GM21367 (cell line): ENCODE measurements around the gene BACE1.

ENCODE experiments used
- ATAC-seq: cut with Tn5 transposase; IDR thresholded peaks from one replicate; pipeline ENCODE4 v1.9.1; 2021; ENCODE audit not compliant: unreplicated experiment

Gene BACE1

GRCh38 chr11:117313091-117313490 is 3.0 kb downstream of the BACE1 start:
- ATAC-seq = no peak

DNA sequence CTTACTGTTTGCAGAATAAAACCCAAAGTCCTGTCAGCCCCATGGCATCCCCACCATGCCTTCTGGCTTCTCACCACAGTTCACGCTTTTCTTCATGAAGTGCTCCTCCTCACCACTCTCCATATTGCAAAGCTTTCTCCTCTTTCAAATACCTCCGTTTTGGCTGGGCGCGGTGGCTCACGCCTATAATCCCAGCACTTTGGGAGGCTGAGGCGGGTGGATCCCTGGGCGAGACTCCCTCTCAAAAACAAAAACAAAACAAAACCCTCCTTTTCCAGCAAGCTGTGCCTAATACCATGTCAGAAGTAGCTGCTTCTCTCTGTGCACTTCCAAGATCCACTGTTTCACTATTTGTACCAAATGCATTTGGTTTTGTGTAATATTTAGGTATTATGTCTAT is 6.7 kb downstream of the BACE1 start:
- no peak for ATAC-seq

DNA sequence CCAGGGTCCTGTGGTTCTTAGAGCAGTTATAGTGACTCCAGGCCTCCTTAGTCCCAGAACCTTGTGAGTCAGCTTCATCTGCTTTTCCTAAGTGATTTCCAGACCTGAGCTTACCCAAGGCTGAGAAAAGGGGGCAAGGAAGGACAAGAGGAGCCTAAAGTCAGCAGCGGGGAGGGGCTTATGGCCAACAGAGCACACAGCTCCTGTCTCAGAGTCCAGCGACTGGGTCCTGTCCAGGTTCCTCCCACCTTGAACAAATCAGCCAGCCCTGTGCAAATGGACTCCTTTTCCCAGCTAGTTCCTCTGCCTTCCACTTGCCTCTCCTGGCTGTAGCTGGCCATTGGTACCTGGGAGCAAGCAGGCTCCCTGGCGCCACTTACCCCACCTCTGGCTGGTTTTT is 10.9 kb downstream of the BACE1 start:
- no peak for ATAC-seq

DNA sequence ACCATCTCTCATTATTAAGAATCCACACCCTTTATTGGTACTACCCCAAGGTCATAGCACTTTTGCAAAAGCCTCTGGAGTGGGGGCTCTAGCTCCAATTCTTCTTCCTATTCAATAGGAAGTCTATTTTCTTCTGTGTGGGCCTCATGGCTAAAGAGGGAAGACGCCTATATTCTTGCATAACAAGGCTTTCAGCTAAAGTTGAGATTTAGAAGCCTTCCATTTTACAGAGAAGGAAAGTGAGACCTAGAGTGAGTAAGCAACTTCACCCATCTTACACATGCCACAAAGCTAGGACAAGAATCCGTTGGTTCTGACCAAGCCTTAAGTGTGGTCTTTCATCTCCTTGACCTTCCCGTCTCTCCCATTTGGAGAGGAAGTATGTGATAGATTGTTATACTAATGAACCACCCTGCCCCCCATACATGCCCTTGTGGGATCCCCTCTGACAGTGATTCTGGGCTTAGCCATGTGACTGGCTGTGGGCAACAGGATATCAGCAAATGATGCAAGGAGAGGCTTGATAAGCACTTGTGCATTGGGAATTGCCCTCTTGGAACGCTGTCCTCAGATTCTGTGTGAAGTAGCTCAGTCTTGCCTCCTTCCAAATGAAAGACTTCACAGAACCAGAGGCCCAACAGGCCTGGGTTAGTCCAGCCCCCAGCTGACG is 12.3 kb downstream of the BACE1 start:
- no peak for ATAC-seq

DNA sequence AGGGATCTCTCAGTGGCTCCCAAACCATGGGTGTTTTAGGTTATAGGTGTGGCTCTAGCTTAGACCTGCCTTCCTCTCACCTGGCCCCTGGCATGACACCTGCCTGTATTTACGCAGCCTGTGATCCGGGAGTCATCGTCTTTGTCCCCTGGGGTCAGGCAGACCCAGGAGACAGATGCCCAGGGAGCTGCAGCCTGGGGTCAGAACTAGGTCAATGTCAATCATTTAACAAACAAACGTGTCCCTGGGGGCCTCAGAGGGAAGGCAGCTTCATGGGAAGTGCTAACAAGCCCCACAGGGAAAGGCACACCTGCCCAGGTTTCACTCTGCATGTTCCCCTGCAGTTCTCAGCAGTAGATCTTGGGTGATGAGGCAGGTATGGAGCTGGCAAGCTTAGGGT is 13.0 kb downstream of the BACE1 start:
- no peak for ATAC-seq

DNA sequence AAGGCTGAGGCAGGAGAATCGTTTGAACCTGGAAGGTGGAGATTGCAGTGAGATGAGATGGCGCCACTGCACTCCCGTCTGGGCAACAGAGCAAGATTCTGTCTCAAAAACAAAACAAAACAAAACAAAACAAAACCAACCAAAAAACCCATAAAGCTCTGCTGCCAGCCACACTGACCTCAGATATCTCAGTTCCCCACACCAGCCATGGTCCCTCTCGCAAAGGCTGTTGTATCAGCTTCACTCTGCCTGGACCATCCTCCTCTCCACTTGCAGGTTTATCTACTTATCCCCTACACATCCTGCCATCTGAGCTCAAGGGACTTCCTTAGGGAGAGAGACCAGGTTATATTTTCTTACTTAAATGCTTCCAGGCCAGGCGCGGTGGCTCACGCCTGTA is 13.8 kb downstream of the BACE1 start:
- ATAC-seq = no peak

DNA sequence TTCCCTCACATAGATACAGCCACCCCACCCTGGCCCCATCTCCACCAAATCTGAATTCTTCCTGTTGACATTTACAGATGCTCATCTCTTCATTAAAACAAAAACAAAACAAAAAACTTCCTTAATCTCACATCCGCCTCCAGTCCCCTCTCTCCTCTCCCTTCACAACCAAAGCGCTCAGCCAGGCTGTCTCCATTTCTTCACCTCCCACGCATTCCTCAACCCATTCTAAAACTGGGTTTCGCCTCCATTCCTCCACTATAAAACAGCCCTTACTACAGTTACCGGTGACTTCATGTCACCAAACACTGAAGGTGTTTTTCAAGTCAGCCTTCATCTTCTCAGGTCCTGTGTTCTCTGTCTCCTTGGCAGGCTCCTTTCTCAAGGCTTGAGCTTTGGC is 15.3 kb downstream of the BACE1 start:
- ATAC-seq = no peak

DNA sequence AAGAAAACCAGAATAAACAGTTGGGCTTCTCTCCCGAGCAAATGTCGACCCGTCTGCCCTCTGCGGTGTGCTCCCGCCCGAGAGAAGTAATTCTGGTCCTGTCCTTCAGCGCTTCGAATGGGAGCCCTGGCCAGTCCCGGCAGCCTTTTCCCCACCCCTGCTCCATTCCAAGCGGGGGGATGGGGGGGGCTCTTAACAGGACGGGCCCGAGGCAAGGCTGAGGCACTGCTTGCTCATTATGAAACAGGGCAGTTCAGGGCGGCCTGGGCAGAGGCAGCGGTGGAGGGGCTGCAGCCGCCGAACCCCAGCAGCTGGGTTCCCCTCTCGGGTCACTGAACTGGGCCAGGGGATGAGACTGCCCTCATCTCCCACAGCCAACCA is 15.8 kb downstream of the BACE1 start:
- ATAC-seq = no peak

DNA sequence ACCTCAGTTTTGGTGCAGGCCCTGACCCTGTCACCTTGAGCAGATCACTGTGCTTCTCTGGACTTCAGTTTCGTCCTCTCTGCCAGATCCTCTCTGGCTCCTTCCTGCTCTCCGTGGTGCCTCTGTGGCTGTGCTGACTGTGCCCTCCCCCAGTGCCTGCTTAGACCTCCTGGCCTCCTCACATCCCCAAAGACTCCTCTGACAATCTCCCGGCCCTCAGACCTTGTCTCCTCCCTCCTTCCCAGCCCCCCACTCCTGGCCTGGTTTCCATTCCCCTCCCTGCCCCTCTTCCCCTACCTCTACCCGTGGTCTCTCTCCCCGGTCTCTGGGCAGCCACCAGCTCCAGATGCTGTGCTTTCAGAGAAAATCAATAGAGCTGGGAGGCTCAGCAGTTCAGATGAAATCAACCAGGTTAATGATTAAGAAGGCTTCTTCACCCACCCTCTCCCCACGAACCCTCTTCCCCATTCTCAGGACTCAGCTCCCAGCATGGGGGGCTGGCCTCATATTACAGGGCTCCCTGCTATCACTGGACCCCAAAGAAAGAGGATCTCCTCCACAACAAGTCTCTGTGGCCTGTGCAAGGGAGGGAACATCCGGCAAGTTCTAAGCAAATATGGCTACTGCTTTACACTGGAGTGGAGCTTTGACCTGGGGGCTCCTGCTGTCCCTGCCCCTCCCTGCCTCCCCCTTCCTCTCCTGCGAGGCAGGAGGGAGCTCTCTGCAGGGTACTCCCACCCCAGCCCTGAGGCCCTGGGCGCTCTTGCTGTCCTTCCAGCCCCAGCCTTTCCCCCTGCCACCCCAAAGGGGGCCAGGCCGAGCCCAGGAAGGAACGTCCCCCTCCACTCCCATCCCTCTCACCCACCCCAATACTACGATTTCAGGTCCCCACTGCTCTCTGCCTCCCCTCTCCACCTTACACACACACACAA is 16.4 kb downstream of the BACE1 start:
- no peak for ATAC-seq

DNA sequence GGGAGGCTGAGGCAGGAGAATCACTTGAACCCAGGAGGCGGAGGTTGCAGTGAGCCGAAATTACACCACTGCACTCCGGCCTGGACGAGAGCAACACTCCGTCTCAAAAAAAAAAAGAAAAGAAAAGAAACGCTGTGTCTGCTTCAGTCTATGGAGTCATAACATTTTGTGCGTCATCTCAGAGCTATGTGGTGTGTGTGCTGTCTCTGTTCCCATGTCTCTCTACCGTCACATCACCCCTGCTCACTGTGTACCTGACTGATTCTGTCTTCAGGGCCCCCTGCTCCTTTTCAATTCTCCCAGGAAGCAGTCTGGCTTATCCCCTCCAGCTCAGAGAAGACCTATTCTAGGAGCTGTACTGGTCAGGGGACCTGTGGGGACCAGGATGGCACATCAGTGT is 17.9 kb downstream of the BACE1 start:
- ATAC-seq = no peak

GRCh38 chr11:117296881-117297280 is 19.2 kb downstream of the BACE1 start:
- ATAC-seq = no peak

DNA sequence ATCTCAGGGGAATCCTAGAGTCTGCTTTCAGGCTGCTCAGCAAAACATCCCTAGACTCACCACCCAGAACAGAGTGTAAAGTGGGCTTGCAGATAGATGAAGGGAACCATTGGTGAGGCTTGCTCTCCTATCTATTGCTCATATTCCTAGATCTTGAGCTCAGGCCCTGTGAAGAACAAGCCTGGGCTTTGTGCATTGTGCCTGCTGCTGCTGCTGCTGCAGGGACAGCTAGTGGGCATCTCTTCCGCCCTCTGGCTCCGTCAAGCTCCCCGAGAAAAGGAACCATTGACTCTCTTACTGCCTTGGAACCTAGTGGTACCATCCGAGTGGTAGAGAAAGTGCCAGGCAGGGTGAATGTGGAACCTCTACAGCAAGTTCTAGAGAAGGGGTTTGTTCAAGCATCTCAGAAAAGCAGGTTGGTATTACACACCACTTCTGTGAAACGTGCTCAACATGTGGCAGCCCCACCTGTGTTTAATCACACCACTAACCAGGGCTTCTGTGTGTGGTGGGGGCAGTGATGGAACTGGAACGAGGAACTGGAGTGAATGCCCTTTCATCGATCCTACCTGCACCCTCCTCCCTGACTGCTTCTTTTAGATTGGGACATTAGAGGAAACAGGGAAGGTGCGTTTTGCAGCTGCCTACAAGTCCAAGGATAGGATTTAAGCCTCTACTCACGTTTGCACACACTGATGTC is 20.5 kb downstream of the BACE1 start:
- ATAC-seq = no peak

DNA sequence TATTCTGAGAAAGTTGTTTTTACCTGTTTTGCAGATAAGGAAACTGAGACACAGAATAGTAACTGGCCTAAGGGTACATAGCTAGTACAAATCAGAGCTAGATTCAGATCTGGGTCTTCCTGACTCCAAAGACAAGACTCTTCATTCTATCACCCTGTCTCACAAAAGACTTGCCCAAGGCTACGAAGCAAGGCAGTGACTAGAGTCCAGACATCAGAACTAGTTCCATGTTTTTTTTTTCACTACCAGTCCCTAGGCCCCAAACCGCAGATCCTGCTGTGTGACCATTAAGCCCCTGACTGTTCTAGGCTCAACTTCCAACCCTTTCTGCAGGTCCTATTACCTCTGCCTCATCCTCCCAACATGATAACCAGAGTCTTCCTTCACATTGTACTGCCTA is 23.4 kb downstream of the BACE1 start:
- no peak for ATAC-seq

DNA sequence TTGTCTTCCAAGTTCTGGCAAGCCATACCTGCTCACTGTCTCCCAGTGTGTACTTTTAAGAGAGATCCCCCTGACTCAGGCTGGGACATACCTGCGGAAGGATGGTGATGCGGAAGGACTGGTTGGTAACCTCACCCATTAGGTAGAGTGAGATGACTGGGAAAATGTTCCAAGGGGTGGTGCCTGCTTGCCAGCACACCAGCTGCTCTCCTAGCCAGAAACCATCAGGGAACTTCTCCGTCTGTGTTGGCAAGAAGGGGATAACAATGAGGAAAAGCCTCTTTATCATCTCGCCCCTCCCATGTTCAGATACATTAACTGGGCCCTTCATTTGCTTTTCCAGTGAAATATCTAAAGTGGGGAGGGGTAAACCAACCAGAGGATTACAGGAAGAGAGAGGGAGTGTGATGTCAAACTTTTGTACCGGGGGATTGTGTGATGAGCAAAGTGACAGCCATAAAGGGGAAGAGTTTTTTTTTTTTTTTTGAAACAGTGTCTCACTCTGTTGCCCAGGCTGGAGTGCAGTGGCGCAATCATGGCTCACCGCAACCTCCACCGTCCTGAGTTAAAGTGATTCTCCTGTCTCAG is 25.2 kb downstream of the BACE1 start, which contains the start of gene BACE1-AS:
Gene BACE1-AS (plus strand): TSS at position 538 of the 588 bp plus-strand sequence.
- ATAC-seq = no peak

- no peak for ATAC-seq
Measured at GRCh38 chr11:117289795-117290194, 26.3 kb downstream of the BACE1 start.

DNA sequence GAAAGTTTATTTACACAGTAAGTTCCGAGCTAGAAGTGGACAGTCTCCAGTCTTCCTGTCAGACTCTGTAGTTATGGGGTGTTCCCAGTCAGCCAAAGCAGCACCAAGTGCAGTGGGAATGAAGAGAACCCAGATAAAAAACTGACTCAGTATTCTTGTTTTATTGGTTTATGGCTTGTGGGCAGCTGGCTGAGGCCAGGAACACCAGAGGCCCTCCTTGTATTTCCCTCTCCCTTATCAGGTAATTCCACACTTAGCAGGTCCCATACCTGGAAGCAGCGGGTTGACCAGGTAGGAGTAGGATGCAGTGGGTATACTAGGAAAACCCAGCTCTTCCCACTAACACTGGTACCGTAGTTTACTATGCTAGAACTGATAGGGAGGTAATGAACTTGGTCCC is 28.4 kb downstream of the BACE1 start:
- no peak for ATAC-seq

DNA sequence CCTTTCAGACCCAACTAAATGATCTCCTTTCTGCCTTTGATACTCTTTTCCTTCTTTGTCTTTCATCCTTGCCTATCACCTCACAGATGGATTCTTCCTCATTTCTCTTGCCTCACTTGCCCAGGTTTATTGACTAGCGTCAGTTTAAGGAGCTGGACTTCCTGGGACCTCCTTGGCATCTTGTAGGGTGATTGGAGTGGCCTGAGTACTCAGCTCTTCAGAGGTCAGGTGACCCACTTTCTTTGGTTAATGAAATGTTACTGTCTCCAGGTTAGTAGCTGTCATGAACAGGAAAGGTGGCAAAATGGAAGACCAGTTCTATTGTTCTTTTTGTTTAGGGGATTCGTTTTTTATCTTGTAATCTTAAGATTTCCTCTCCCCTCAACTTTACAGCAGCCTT is 29.5 kb downstream of the BACE1 start:
- no peak for ATAC-seq

DNA sequence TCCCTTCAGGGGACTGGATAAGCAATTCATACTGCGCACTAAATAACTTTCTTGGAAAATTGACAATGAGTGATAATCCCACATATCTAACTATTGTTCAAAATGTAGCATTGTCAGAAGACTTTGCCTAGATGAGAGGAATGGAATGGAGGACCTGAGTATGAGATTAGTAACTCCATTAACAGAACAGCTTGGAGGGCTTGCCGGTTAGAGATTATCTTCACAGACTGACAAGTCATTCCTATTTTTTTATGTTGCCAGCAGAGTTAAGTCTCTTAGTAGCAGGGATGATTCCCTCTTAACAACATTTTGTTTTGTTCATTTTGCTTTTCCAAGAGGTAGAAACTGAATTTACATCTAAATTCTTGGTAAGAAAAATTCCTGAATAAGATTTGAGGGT is 32.0 kb downstream of the BACE1 start:
- ATAC-seq = no peak

GRCh38 chr11:117282956-117283355 is 33.1 kb downstream of the BACE1 start:
- no peak for ATAC-seq

- no peak for ATAC-seq
Measured at GRCh38 chr11:117281869-117282268, 34.2 kb downstream of the BACE1 start.

- ATAC-seq = no peak
Measured at GRCh38 chr11:117281159-117281558, 34.9 kb downstream of the BACE1 start.
